ENCODE measurements around the gene DNMT3A.

DNMT3A gene

DNA sequence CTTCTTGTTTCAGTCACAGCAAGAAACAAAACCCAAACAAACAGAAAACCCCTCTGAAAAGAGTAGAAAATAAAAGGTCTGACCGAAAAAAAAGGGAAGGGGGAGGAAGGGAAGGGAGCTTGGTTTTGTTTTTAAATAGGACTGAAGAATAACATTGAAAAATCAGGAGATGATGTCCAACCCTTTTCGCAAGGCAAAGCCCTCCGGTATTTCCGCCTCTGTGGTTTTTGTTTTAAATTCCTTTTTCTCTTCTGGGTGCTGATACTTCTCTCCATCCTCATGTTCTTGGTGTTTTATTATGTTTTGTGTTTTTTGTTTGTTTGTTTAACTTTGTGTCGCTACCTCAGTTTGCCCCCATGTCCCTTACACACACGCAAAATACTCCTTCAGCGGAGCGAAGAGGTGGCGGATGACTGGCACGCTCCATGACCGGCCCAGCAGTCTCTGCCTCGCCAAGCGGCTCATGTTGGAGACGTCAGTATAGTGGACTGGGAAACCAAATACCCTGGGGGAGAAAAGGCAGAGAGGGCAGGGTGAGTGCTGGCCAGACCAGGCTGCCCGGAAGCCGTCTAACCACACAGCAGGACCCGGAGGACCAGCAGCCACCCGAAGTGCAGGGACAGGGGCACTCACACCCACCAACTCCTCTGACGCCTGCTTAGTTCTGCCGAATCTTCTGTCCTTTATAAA lies 107.7 kb downstream of the DNMT3A start:
- ChIA-PET CTCF (no interaction called here), POLR2A (no interaction called here)
- TF ChIP-seq, protein P1, sequence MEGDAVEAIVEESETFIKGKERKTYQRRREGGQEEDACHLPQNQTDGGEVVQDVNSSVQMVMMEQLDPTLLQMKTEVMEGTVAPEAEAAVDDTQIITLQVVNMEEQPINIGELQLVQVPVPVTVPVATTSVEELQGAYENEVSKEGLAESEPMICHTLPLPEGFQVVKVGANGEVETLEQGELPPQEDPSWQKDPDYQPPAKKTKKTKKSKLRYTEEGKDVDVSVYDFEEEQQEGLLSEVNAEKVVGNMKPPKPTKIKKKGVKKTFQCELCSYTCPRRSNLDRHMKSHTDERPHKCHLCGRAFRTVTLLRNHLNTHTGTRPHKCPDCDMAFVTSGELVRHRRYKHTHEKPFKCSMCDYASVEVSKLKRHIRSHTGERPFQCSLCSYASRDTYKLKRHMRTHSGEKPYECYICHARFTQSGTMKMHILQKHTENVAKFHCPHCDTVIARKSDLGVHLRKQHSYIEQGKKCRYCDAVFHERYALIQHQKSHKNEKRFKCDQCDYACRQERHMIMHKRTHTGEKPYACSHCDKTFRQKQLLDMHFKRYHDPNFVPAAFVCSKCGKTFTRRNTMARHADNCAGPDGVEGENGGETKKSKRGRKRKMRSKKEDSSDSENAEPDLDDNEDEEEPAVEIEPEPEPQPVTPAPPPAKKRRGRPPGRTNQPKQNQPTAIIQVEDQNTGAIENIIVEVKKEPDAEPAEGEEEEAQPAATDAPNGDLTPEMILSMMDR (IDR thresholded peaks at IDR 0.05; ENCODE audit: insufficient read depth, low read length, missing control alignments) = no peak
- H3K4me3 ChIP-seq (ENCODE audit: low read depth, low read length) = no peak overlapping the region
- no peak for DNase-seq (ENCODE audit: low read depth, low spot score)

DNA sequence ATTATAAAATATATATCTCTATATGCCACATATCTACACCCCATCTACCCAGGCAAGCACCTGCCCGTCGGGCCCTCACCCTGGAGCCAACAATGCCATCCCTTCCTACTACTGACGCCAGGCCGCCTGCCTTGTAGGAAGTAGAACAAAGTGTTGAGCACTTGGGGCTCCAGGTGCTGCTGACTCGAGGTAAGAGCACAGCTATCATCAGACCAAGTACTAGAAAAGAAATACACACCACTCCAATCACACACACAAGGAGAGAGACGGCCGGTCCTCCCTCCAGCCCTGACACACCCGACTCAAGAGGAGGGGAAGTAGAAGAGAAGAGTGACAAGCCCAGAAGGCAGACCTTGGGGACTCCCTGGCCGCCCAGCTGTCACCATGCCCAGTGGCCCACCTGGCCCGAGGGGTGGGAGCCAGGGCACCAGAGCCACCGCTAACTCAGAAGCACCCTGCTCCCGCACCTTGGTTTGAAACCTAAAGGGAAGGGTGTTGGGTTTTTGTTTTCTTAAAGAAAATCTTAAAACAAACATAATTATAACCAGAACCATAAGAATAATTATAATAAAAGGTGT lies 109.4 kb downstream of the DNMT3A start:
- ChIA-PET POLR2A (no interaction called here), CTCF (interaction anchor here (1.0 to 1.4 kb wide), 3 partner anchors 13 to 18 kb away, joined by 3 to 4 read pairs (median 3); no protein-coding TSS in a partner anchor)
- no peak overlapping the region for H3K4me3 ChIP-seq (ENCODE audit: low read depth, low read length)
- TF ChIP-seq, protein P1 (IDR thresholded peaks at IDR 0.05; ENCODE audit: insufficient read depth, low read length, missing control alignments) = no peak
- DNase-seq (ENCODE audit: low read depth, low spot score) = no peak

DNA sequence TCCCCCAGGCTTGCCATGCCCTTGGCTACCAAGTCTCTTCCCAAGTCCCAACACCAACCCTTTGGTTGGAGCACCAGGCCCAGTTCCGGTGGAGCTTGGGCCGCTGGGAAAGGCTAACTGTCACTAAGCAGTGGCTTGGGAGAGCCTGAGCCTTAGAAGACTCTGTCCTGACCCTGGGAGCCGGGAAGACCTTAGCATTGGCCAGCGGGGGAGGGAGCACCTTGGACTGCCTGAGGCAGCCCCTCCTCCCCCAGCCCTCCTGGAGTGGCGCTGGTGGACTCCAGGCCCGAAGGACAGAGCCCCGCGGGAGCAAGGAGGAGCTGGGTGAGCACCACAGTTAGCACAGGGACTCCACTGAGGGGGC lies 110.8 kb downstream of the DNMT3A start:
- no peak overlapping the region for H3K4me3 ChIP-seq (ENCODE audit: low read depth, low read length)
- TF ChIP-seq, protein P1 (IDR thresholded peaks at IDR 0.05; ENCODE audit: insufficient read depth, low read length, missing control alignments) = no peak
- CTCF ChIA-PET = interaction anchor here (1.3 to 1.4 kb wide), 3 partner anchors 11 to 256 kb away, joined by 3 to 5 read pairs (median 4); no protein-coding TSS in a partner anchor
- POLR2A ChIA-PET = no interaction called here
- DNase-seq (ENCODE audit: low read depth, low spot score) = no peak

DNA sequence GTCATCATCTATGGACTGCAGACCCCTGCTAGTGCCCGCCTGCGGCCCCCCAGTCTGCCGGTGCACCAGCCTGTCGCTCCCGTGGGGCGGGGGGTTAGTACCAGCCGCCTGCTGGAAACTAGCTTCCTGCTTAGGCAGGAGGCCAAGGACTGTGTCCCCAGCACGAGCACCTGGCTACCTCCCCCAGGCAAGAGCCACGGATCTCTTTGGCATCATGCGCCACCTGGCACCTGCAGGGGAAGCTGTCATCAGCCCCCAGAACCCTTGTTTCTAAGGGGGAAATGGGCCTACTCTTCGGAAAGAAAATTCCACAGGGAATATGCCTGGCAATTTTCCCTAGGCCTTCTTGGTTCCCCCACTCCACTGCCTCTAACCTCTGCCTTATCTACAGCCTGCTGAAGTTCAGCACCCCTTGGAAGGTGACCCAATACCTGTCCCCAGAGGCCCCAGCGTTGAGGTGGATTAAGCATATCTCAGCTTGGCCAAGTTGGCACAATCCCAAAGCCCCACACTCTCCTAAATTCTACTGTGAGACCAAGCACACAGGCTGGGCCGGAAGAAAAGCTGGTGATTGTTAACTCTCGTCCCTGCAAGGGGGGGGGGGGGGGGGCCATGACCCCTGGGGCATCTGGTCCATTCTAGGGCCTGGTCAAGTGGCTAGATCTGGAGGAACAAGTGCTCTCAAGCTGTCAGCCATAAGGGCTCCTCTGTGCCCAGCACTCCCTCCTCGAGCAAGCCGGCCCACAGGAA lies 111.4 kb downstream of the DNMT3A start:
- CTCF ChIA-PET = interaction anchor here (1.1 to 3.2 kb wide), 6 partner anchors 10 to 112 kb away, joined by 4 to 19 read pairs (median 9); partner anchors contain the start of gene DNMT3A
- TF ChIP-seq, protein P1 (IDR thresholded peaks at IDR 0.05; ENCODE audit: insufficient read depth, low read length, missing control alignments) = no peak

DNA sequence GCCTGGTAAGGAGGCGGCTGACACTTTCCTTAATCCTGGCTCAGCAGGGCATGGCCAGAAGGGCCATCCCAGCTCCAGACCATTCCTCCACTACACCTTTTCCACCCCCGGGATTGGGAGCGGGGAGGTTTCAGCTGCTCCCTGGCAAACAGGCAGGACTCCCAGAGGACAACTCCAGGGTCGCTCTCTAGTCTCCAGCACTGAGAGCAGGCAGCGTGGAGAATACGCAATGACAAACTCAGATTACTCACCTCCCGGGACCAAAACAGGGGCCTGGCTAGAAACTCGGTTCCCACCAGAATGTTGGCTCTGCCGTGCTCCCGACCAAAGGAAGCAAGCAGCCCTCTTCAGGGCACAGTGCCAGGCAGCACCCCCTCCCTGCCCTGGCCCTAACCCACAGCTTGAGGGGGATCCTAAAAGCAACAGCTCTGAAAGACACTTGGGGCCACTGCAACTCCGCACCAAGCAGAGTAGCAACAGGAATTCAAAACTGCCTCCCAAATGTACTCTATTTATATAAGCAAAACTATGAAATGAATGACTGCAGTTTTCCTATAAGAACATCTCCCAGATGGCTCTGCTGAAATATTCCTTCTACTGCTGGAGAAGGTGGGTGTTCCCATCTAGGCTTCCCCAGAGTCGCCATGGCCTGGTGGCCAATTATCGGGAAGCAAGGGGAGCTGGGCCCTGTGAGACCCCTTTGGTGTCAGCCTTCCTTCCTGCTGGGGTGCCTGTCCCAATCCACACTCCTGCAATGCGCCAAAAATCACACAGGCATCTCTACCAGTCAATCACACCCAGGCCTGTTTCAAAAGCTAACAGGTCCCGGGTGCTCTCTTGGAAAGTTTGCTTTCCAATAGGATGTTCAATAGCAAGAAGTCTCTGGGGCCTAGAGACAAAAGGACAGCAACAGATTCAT lies 112.2 kb downstream of the DNMT3A start:
- CTCF ChIA-PET = interaction anchor here (0.7 to 3.3 kb wide), 17 partner anchors 10 to 338 kb away, joined by 3 to 46 read pairs (median 5); partner anchors contain the start of gene DNMT3A
- no peak for DNase-seq (ENCODE audit: low read depth, low spot score)
- POLR2A ChIA-PET = interaction anchor here (0.9 kb wide), 1 partner anchor 14 kb away, joined by 3 read pairs; no protein-coding TSS in a partner anchor

More for the DNA sequence above, 111.4 kb downstream of the DNMT3A start:
- no peak overlapping the region for H3K4me3 ChIP-seq (ENCODE audit: low read depth, low read length)
- DNase-seq (ENCODE audit: low read depth, low spot score) = no peak
- POLR2A ChIA-PET = interaction anchor here (0.9 kb wide), 1 partner anchor 15 kb away, joined by 3 read pairs; no protein-coding TSS in a partner anchor

More for the DNA sequence above, 112.2 kb downstream of the DNMT3A start:
- TF ChIP-seq, protein P1 (IDR thresholded peaks at IDR 0.05; ENCODE audit: insufficient read depth, low read length, missing control alignments) = no peak
- no peak overlapping the region for H3K4me3 ChIP-seq (ENCODE audit: low read depth, low read length)
